Measurements from ENCODE around the gene G3BP2.

G3BP2 gene

GRCh38 chr4:75637176-75637575 is 36.0 kb downstream of the G3BP2 start:
- no peak for DNase-seq

GRCh38 chr4:75634951-75635350 is 38.3 kb downstream of the G3BP2 start:
- DNase-seq = no peak

- DNase-seq = no peak
Measured at GRCh38 chr4:75634281-75634680, 38.9 kb downstream of the G3BP2 start.

GRCh38 chr4:75633846-75634245 is 39.4 kb downstream of the G3BP2 start:
- no peak for DNase-seq

- no peak for DNase-seq
Measured at GRCh38 chr4:75630937-75631329, 42.3 kb downstream of the G3BP2 start.

- peak; percentile 93 for DNase-seq
Measured at GRCh38 chr4:75630174-75630936, 42.9 kb downstream of the G3BP2 start, which contains the start of gene CDKL2. TSS of gene CDKL2 (minus strand) at chr4:75630528. CDS start at chr4:75625988, 4,540 bp downstream.

GRCh38 chr4:75629239-75629638 is 44.0 kb downstream of the G3BP2 start:
- no peak for DNase-seq

GRCh38 chr4:75623026-75623425 is 50.2 kb downstream of the G3BP2 start:
- DNase-seq = no peak

GRCh38 chr4:75621715-75622114 is 51.5 kb downstream of the G3BP2 start:
- DNase-seq = no peak

- no peak for DNase-seq
Measured at GRCh38 chr4:75612306-75612705, 60.9 kb downstream of the G3BP2 start.

GRCh38 chr4:75605928-75606327 is 67.3 kb downstream of the G3BP2 start:
- no peak for DNase-seq

GRCh38 chr4:75599647-75600046 is 73.6 kb downstream of the G3BP2 start:
- DNase-seq = no peak

GRCh38 chr4:75598390-75598789 is 74.8 kb downstream of the G3BP2 start:
- DNase-seq = no peak

GRCh38 chr4:75596061-75596460 is 77.2 kb downstream of the G3BP2 start:
- no peak for DNase-seq

GRCh38 chr4:75593393-75593792 is 79.8 kb downstream of the G3BP2 start:
- no peak for DNase-seq
